ENCODE measurements around the gene NELL1.
A peak's percentile ranks its signal among the peaks of the same experiment; 100 is the strongest.

The NELL1 gene

DNA sequence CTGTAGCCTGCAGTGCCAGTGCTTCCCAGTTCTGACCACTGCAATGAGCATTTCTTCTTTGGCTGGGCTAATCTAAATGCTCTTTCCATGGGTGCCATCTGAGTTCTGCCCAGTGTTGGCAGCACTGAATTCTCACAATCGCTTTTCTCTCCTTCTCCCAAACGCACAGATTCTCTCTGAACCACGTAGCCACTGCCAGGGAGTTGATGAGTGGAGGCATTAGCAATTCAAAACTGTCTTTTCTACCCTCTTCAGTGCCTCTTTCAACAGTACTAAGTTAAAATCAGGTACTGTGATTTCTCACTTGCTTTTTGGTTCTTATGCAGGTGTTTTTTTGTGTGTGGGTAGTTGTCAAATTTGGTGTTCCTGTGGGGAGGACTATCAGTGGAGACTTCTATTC is 778.5 kb downstream of the NELL1 start:
- Histone ChIP-seq H3K9me3 (ENCODE audit: control insufficient read depth, insufficient read depth, low read length) (no peaks in the 10 kb centered on the region), H3K36me3 (ENCODE audit: control insufficient read depth, insufficient read depth, low read length) (no peaks in the 10 kb centered on the region), H3K27me3 (ENCODE audit: control insufficient read depth, insufficient read depth, low read length) (no peaks in the 10 kb centered on the region), H3K27ac (ENCODE audit: low read length) (no peak overlapping the region), H3K4me1 (ENCODE audit: control insufficient read depth, insufficient read depth, low read length) (no peaks in the 10 kb centered on the region), H3K4me3 (ENCODE audit: low read length) (no peak overlapping the region)
- no peak for DNase-seq (ENCODE audit: low read depth, low spot score)
- no CpG with 5 or more reads among the region's 3 CpGs for WGBS (ENCODE audit: insufficient coverage, insufficient read length)

DNA sequence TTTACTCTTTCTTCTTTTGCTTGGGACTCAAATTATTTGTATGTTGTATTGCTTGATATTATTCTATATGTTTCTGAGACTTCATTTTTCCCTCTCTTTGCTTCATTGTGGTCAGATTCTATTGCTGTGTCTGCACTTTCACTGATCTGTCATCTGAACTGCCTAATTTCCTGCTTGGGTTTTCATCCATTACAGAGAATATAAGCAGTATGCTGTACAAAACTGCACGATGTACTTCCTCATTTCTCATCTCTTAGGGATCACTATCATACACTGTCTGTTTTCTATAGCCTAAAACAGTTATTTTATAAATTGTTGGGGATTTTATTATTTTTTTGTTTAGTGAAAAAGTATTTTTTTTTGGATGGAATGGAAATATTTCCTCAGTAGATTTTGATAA is 786.8 kb downstream of the NELL1 start:
- DNase-seq (ENCODE audit: low read depth, low spot score): no peak
- H3K9me3 ChIP-seq (ENCODE audit: control insufficient read depth, insufficient read depth, low read length): no peaks in the 10 kb centered on the region
- no CpG with 5 or more reads among the region's 1 CpG for WGBS (ENCODE audit: insufficient coverage, insufficient read length)
- H3K4me3 ChIP-seq (ENCODE audit: low read length): no peak overlapping the region
- H3K27ac ChIP-seq (ENCODE audit: low read length): no peak overlapping the region
- H3K4me1 ChIP-seq (ENCODE audit: control insufficient read depth, insufficient read depth, low read length): no peaks in the 10 kb centered on the region
- no peaks in the 10 kb centered on the region for H3K27me3 ChIP-seq (ENCODE audit: control insufficient read depth, insufficient read depth, low read length)
- no peaks in the 10 kb centered on the region for H3K36me3 ChIP-seq (ENCODE audit: control insufficient read depth, insufficient read depth, low read length)

- Histone ChIP-seq H3K4me3 (ENCODE audit: low read length) (no peak overlapping the region), H3K36me3 (ENCODE audit: control insufficient read depth, insufficient read depth, low read length) (no peaks in the 10 kb centered on the region), H3K9me3 (ENCODE audit: control insufficient read depth, insufficient read depth, low read length) (no peaks in the 10 kb centered on the region), H3K27ac (ENCODE audit: low read length) (no peak overlapping the region), H3K27me3 (ENCODE audit: control insufficient read depth, insufficient read depth, low read length) (no peaks in the 10 kb centered on the region), H3K4me1 (ENCODE audit: control insufficient read depth, insufficient read depth, low read length) (no peaks in the 10 kb centered on the region)
- DNase-seq (ENCODE audit: low read depth, low spot score): no peak
These were observed 790.7 kb downstream of the NELL1 start for GRCh38 chr11:21460082-21460481.

GRCh38 chr11:21461701-21462100 is 792.3 kb downstream of the NELL1 start:
- Histone ChIP-seq H3K9me3 (ENCODE audit: control insufficient read depth, insufficient read depth, low read length) (no peaks in the 10 kb centered on the region), H3K27ac (ENCODE audit: low read length) (no peak overlapping the region), H3K36me3 (ENCODE audit: control insufficient read depth, insufficient read depth, low read length) (no peaks in the 10 kb centered on the region), H3K4me3 (ENCODE audit: low read length) (no peak overlapping the region), H3K4me1 (ENCODE audit: control insufficient read depth, insufficient read depth, low read length) (no peaks in the 10 kb centered on the region), H3K27me3 (ENCODE audit: control insufficient read depth, insufficient read depth, low read length) (no peaks in the 10 kb centered on the region)
- WGBS (ENCODE audit: insufficient coverage, insufficient read length): no CpG with 5 or more reads among the region's 1 CpG
- no peak for DNase-seq (ENCODE audit: low read depth, low spot score)

DNA sequence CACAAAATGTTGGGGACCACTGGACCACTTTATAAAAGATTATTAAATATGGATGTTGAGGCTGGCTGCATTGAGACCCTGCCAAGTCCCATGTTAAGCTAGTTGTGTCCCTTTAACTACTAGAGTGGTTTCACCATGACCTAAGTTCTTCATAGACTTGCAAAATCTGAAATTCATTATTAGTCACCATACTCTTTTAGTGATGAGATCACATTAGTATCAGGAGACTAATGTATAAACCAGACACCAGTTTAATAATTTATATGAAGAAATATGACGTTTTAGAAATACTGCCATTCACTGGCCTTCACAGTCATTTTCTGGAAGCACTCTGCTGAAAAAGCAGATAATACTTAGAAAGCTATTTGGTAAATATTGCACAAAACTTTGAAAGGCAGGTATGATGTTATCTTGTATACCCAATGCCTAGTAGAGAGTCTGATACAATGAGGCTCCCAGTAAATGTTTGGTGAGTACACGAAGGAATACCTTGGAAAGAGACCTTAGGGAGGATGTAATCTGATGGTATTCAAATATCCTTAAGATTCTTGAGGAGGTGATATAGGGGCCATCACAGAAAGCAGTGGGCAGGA is 795.3 kb downstream of the NELL1 start:
- Histone ChIP-seq H3K27ac (ENCODE audit: low read length) (no peak overlapping the region), H3K27me3 (ENCODE audit: control insufficient read depth, insufficient read depth, low read length) (no peaks in the 10 kb centered on the region), H3K36me3 (ENCODE audit: control insufficient read depth, insufficient read depth, low read length) (no peaks in the 10 kb centered on the region), H3K4me1 (ENCODE audit: control insufficient read depth, insufficient read depth, low read length) (no peaks in the 10 kb centered on the region), H3K4me3 (ENCODE audit: low read length) (no peak overlapping the region), H3K9me3 (ENCODE audit: control insufficient read depth, insufficient read depth, low read length) (no peaks in the 10 kb centered on the region)
- WGBS (ENCODE audit: insufficient coverage, insufficient read length): no CpG with 5 or more reads among the region's 2 CpGs
- no peak for DNase-seq (ENCODE audit: low read depth, low spot score)

DNA sequence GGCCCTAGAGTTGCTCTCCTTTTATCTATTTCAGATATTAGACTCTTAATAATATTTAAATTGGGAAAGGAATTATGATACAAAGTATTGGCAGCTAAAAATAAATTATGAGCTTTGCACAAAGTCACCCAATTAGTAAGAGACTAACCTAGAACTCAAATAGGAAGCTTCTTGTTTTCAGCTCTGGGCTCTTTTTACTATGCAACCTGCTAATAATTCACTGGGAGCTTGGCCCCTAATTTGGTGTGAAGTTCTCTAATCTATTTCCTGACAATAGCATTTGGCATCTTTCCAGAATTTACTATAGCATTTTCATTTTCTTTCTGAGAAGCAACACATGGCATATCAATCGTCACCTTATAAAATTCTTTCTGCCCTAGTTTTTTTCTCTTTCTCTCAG is 795.8 kb downstream of the NELL1 start:
- WGBS (ENCODE audit: insufficient coverage, insufficient read length): no CpG with 5 or more reads among the region's 1 CpG
- no peak overlapping the region for H3K27ac ChIP-seq (ENCODE audit: low read length)
- no peaks in the 10 kb centered on the region for H3K36me3 ChIP-seq (ENCODE audit: control insufficient read depth, insufficient read depth, low read length)
- H3K4me1 ChIP-seq (ENCODE audit: control insufficient read depth, insufficient read depth, low read length): no peaks in the 10 kb centered on the region
- no peak overlapping the region for H3K4me3 ChIP-seq (ENCODE audit: low read length)
- no peaks in the 10 kb centered on the region for H3K9me3 ChIP-seq (ENCODE audit: control insufficient read depth, insufficient read depth, low read length)
- no peaks in the 10 kb centered on the region for H3K27me3 ChIP-seq (ENCODE audit: control insufficient read depth, insufficient read depth, low read length)
- no peak for DNase-seq (ENCODE audit: low read depth, low spot score)

GRCh38 chr11:21465920-21466319 is 796.5 kb downstream of the NELL1 start:
- no peak for DNase-seq (ENCODE audit: low read depth, low spot score)
- H3K27me3 ChIP-seq (ENCODE audit: control insufficient read depth, insufficient read depth, low read length): no peaks in the 10 kb centered on the region
- no peak overlapping the region for H3K27ac ChIP-seq (ENCODE audit: low read length)
- H3K4me1 ChIP-seq (ENCODE audit: control insufficient read depth, insufficient read depth, low read length): no peaks in the 10 kb centered on the region
- no CpG with 5 or more reads among the region's 4 CpGs for WGBS (ENCODE audit: insufficient coverage, insufficient read length)
- H3K36me3 ChIP-seq (ENCODE audit: control insufficient read depth, insufficient read depth, low read length): no peaks in the 10 kb centered on the region
- no peaks in the 10 kb centered on the region for H3K9me3 ChIP-seq (ENCODE audit: control insufficient read depth, insufficient read depth, low read length)
- H3K4me3 ChIP-seq (ENCODE audit: low read length): no peak overlapping the region

DNA sequence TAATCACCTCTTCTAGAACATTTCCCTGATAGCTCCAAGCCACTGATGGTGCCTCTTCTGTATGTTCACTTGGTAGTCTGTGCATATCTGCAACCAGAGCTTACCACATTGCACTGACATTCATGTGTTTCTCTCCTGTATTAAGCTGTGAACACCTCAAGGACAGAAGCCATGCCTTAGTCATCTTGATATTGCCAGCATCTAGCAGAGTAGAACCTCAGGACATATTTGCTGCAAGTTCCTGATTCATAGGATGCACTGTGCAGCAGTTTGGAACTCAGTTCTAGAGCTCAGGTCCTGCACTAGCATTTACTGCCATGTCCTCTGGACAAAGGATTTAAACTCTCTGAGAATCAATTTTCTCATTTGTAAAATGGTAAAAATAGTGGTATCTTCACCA is 801.1 kb downstream of the NELL1 start:
- no peaks in the 10 kb centered on the region for H3K36me3 ChIP-seq (ENCODE audit: control insufficient read depth, insufficient read depth, low read length)

DNA sequence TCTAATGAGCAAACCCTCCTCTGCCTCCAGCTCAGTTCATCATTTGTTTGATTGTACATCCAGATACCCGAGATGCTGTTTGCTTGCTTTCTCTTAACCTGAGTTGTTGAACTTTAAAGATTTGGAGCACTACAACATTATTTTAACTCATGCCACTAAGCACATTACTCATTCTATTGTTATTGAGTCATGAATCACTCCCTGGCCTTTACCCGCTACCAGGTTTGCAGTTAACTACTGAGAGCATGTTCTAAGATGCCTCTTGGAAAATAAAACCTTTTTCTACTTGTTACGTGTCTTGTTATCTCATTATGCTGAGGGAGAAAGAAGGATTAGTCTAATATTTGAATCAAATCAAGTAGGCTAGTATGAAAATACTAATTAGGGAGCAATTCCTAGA is 802.9 kb downstream of the NELL1 start:
- Histone ChIP-seq H3K36me3 (ENCODE audit: control insufficient read depth, insufficient read depth, low read length) (no peaks in the 10 kb centered on the region), H3K27ac (ENCODE audit: low read length) (no peak overlapping the region), H3K27me3 (ENCODE audit: control insufficient read depth, insufficient read depth, low read length) (no peaks in the 10 kb centered on the region), H3K4me3 (ENCODE audit: low read length) (no peak overlapping the region), H3K4me1 (ENCODE audit: control insufficient read depth, insufficient read depth, low read length) (peaks cover 4% of the 10 kb centered on the region), H3K9me3 (ENCODE audit: control insufficient read depth, insufficient read depth, low read length) (no peaks in the 10 kb centered on the region)
- no CpG with 5 or more reads among the region's 3 CpGs for WGBS (ENCODE audit: insufficient coverage, insufficient read length)
- DNase-seq (ENCODE audit: low read depth, low spot score): no peak

More for the DNA sequence above, 801.1 kb downstream of the NELL1 start:
- Histone ChIP-seq H3K9me3 (ENCODE audit: control insufficient read depth, insufficient read depth, low read length) (no peaks in the 10 kb centered on the region), H3K4me1 (ENCODE audit: control insufficient read depth, insufficient read depth, low read length) (no peaks in the 10 kb centered on the region), H3K27ac (ENCODE audit: low read length) (no peak overlapping the region), H3K4me3 (ENCODE audit: low read length) (no peak overlapping the region), H3K27me3 (ENCODE audit: control insufficient read depth, insufficient read depth, low read length) (no peaks in the 10 kb centered on the region)
- DNase-seq (ENCODE audit: low read depth, low spot score): no peak

GRCh38 chr11:21474529-21474928 is 805.1 kb downstream of the NELL1 start:
- peaks cover 4% of the 10 kb centered on the region for H3K4me1 ChIP-seq (ENCODE audit: control insufficient read depth, insufficient read depth, low read length)
- no peak overlapping the region for H3K4me3 ChIP-seq (ENCODE audit: low read length)
- H3K27ac ChIP-seq (ENCODE audit: low read length): no peak overlapping the region
- no peak for DNase-seq (ENCODE audit: low read depth, low spot score)
- H3K27me3 ChIP-seq (ENCODE audit: control insufficient read depth, insufficient read depth, low read length): no peaks in the 10 kb centered on the region
- no peaks in the 10 kb centered on the region for H3K9me3 ChIP-seq (ENCODE audit: control insufficient read depth, insufficient read depth, low read length)
- no peaks in the 10 kb centered on the region for H3K36me3 ChIP-seq (ENCODE audit: control insufficient read depth, insufficient read depth, low read length)

DNA sequence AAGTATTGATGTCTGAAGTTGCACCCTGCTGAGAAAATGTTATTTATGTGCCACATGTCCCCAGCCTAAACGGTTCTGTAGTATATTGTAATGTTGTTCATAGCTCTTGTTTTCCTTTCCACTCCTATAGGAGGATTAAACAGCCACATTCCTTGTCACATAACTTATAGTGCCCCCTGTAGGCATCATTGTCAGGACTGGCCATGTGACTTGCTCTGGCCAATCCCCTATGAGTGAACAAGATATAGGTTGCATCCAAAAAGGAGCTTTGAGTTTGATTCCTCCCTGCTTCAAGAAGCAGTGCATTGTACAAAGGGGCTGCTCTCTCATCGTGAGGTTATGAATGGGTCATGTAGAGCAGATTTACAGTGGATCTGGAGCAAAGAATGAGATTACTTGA is 805.9 kb downstream of the NELL1 start:
- no peaks in the 10 kb centered on the region for H3K36me3 ChIP-seq (ENCODE audit: control insufficient read depth, insufficient read depth, low read length)
- peak; percentile 9 for DNase-seq (ENCODE audit: low read depth, low spot score)
- no CpG with 5 or more reads among the region's 2 CpGs for WGBS (ENCODE audit: insufficient coverage, insufficient read length)
- H3K27me3 ChIP-seq (ENCODE audit: control insufficient read depth, insufficient read depth, low read length): no peaks in the 10 kb centered on the region
- no peaks in the 10 kb centered on the region for H3K9me3 ChIP-seq (ENCODE audit: control insufficient read depth, insufficient read depth, low read length)
- H3K27ac ChIP-seq (ENCODE audit: low read length): no peak overlapping the region
- peaks cover 4% of the 10 kb centered on the region for H3K4me1 ChIP-seq (ENCODE audit: control insufficient read depth, insufficient read depth, low read length)
- no peak overlapping the region for H3K4me3 ChIP-seq (ENCODE audit: low read length)
